MM.1S (cell line): Measurements from ENCODE around the gene MAPK8IP2.
"Not testable (repeated sequence)": the region's sequence is repeated elsewhere in the genome, so short reads cannot be mapped to it uniquely, and the experiment has no call there.

Experiments
- DNase-seq: peaks from one replicate; pipeline ENCODE4 v3.0.0-alpha.2; 2015
- H2AFZ ChIP-seq: fragments of 300-600 bp; sonication (generic); 2 replicates; pipeline ENCODE4 v1.6.0; 2016; ENCODE audit warnings: antibody characterized with exemption, low read length
- H3F3A ChIP-seq: fragments of 300-600 bp; sonication (generic); 2 replicates; pipeline ENCODE4 v1.6.1; 2016; ENCODE audit warnings: mild to moderate bottlenecking, antibody characterized with exemption, low read length, moderate library complexity, mixed read lengths; ENCODE audit not compliant: insufficient read depth
- H3K27ac ChIP-seq: fragments of 300-600 bp; sonication (generic); 2 replicates; pipeline ENCODE4 v1.5.1; 2016; ENCODE audit warnings: mild to moderate bottlenecking, low read length
- H3K27me3 ChIP-seq: fragments of 300-600 bp; sonication (generic); replicated peaks from 2 replicates; pipeline ENCODE4 v1.6.0; 2016; ENCODE audit warnings: low read length; ENCODE audit not compliant: insufficient read depth
- H3K36me3 ChIP-seq: fragments of 300-600 bp; sonication (generic); replicated peaks from 2 replicates; pipeline ENCODE4 v1.6.1; 2016; ENCODE audit warnings: mild to moderate bottlenecking, low read length, mixed read lengths; ENCODE audit not compliant: insufficient read depth
- H3K4me1 ChIP-seq: fragments of 300-600 bp; sonication (generic); 2 replicates; pipeline ENCODE4 v1.6.1; 2016; ENCODE audit warnings: low read length, mixed read lengths
- H3K4me2 ChIP-seq: fragments of 300-600 bp; sonication (generic); 2 replicates; pipeline ENCODE4 v1.6.0; 2016; ENCODE audit warnings: low read depth, low read length
- H3K4me3 ChIP-seq: fragments of 300-600 bp; sonication (generic); 2 replicates; pipeline ENCODE4 v1.5.1; 2016; ENCODE audit warnings: low read length, mixed read lengths
- H3K79me2 ChIP-seq: fragments of 300-600 bp; sonication (generic); 2 replicates; pipeline ENCODE4 v1.6.1; 2016; ENCODE audit warnings: mixed run types, low read length, mixed read lengths
- H3K9ac ChIP-seq: fragments of 300-600 bp; sonication (generic); 2 replicates; pipeline ENCODE4 v1.6.1; 2016; ENCODE audit warnings: low read length, mixed read lengths
- H3K9me2 ChIP-seq: fragments of 300-600 bp; sonication (generic); replicated peaks from 2 replicates; pipeline ENCODE4 v1.6.1; 2016; ENCODE audit warnings: mild to moderate bottlenecking, low read length, mixed read lengths; ENCODE audit not compliant: insufficient read depth
- H3K9me3 ChIP-seq: fragments of 300-600 bp; sonication (generic); replicated peaks from 2 replicates; pipeline ENCODE4 v1.6.1; 2016; ENCODE audit warnings: mild to moderate bottlenecking, low read length, mixed read lengths; ENCODE audit not compliant: insufficient read depth
- H4K20me1 ChIP-seq: fragments of 300-600 bp; sonication (generic); 2 replicates; pipeline ENCODE4 v1.6.1; 2016; ENCODE audit warnings: mild to moderate bottlenecking, low read length, moderate library complexity, mixed read lengths; ENCODE audit not compliant: insufficient read depth
- CTCF ChIP-seq: fragments of 300-600 bp; sonication (generic); IDR thresholded peaks from 2 replicates; pipeline ENCODE4 v1.5.1; 2016; ENCODE audit warnings: antibody characterized with exemption, low read length, mixed read lengths
- EZH2 ChIP-seq: fragments of 300-600 bp; sonication (generic); optimal IDR thresholded peaks from 2 replicates; pipeline ENCODE3; 2017; ENCODE audit warnings: low read depth, mild to moderate bottlenecking, antibody characterized with exemption, low read length, mixed read lengths
- EZH2phosphoT487 ChIP-seq: fragments of 300-600 bp; sonication (generic); IDR thresholded peaks from 2 replicates; pipeline ENCODE4 v1.6.1; 2018; ENCODE audit warnings: antibody characterized with exemption, low read length

The MAPK8IP2 gene

GRCh38 chr22:50612168-50612527 lies 11.6 kb downstream of the MAPK8IP2 start:
- H3K79me2 ChIP-seq, result no peaks in the 10 kb centered on the region
- H3K4me2 ChIP-seq, result no peak overlapping the region
- H2AFZ ChIP-seq, result no peak overlapping the region
- no peak overlapping the region for H3K4me3 ChIP-seq
- no peaks in the 10 kb centered on the region for H3K36me3 ChIP-seq
- peaks cover 70% of the 10 kb centered on the region for H3K27me3 ChIP-seq
- no peaks in the 10 kb centered on the region for H3K4me1 ChIP-seq
- no peaks in the 10 kb centered on the region for H3K9me2 ChIP-seq
- no peak for DNase-seq
- TF ChIP-seq EZH2 (no peak), CTCF (no peak), EZH2phosphoT487 (no peak)
- H3K9ac ChIP-seq, result no peak overlapping the region
- H4K20me1 ChIP-seq, result no peaks in the 10 kb centered on the region
- H3K27ac ChIP-seq, result no peak overlapping the region
- no peaks in the 10 kb centered on the region for H3K9me3 ChIP-seq
- no peaks in the 10 kb centered on the region for H3F3A ChIP-seq

GRCh38 chr22:50612528-50613221 lies 12.1 kb downstream of the MAPK8IP2 start:
- TF ChIP-seq EZH2, result no peak
- TF ChIP-seq EZH2phosphoT487, result no peak
- no peak for TF ChIP-seq CTCF
- no peaks in the 10 kb centered on the region for H3K4me1 ChIP-seq
- no peaks in the 10 kb centered on the region for H3K9me2 ChIP-seq
- no peak overlapping the region for H3K4me2 ChIP-seq
- DNase-seq, result no peak
- H3K27me3 ChIP-seq, result peaks cover 64% of the 10 kb centered on the region
- H3K9ac ChIP-seq, result no peak overlapping the region
- H3F3A ChIP-seq, result no peaks in the 10 kb centered on the region
- H3K9me3 ChIP-seq, result no peaks in the 10 kb centered on the region
- H3K4me3 ChIP-seq, result no peak overlapping the region
- H3K36me3 ChIP-seq, result no peaks in the 10 kb centered on the region
- no peaks in the 10 kb centered on the region for H4K20me1 ChIP-seq
- H3K27ac ChIP-seq, result no peak overlapping the region
- H3K79me2 ChIP-seq, result no peaks in the 10 kb centered on the region
- 0 out of 2 replicates have a peak overlapping the region, but pooled peaks have one; percentile 23 for H2AFZ ChIP-seq

GRCh38 chr22:50613291-50613981 lies 12.8 kb downstream of the MAPK8IP2 start:
- Histone ChIP-seq H3K9ac (no peak overlapping the region), H3K4me3 (no peak overlapping the region), H3K79me2 (no peaks in the 10 kb centered on the region), H4K20me1 (no peaks in the 10 kb centered on the region), H3K27ac (no peak overlapping the region), H3K4me1 (no peaks in the 10 kb centered on the region), H3K9me3 (no peaks in the 10 kb centered on the region), H3K4me2 (no peak overlapping the region), H3K36me3 (no peaks in the 10 kb centered on the region), H2AFZ (no peak overlapping the region), H3K9me2 (no peaks in the 10 kb centered on the region), H3K27me3 (peaks cover 58% of the 10 kb centered on the region), H3F3A (no peaks in the 10 kb centered on the region)
- DNase-seq, result no peak
- TF ChIP-seq CTCF (no peak), EZH2 (no peak), EZH2phosphoT487 (no peak)

- not testable (repeated sequence) for H2AFZ ChIP-seq, H3K9ac ChIP-seq, H3K9me2 ChIP-seq, H3K27ac ChIP-seq, DNase-seq, H3K4me2 ChIP-seq, H4K20me1 ChIP-seq, H3K4me3 ChIP-seq, H3K79me2 ChIP-seq, H3K9me3 ChIP-seq, H3F3A ChIP-seq, H3K4me1 ChIP-seq, H3K36me3 ChIP-seq
- peaks cover 49% of the 10 kb centered on the region for H3K27me3 ChIP-seq
These were observed 13.7 kb downstream of the MAPK8IP2 start for GRCh38 chr22:50614296-50614695.
